AG04450 (cell line): ENCODE results near the gene BSND. TPM values are rescaled to one million over a fixed set of nuclear protein-coding genes. Genes with fewer than 3 reads are reported as not detected.

Experiments used
- CTCF ChIA-PET: fragments of 300-600, 350-600 bp; formaldehyde crosslinking; extraction: SDS; loops from one replicate; lab custom pipeline; 2022; ENCODE audit warnings: antibody characterized with exemption, inconsistent platforms; lab: Charles Lee
- POLR2A ChIA-PET: fragments of 350-600 bp; formaldehyde crosslinking; extraction: SDS; loops from one replicate; lab custom pipeline; 2021; ENCODE audit warnings: antibody characterized with exemption, inconsistent platforms; lab: Yijun Ruan, JAX
- DNase-seq: peaks from one replicate; pipeline ENCODE4 v3.0.0-alpha.2; 2011; ENCODE audit warnings: low read depth, low spot score
- H3K27ac ChIP-seq: one replicate; pipeline ENCODE4 v1.5.1; 2012; ENCODE audit warnings: low read depth, low read length, control low read depth
- H3K27me3 ChIP-seq: one replicate; pipeline ENCODE4 v1.6.0; 2012; ENCODE audit warnings: low read length; ENCODE audit not compliant: control insufficient read depth, insufficient read depth
- H3K4me3 ChIP-seq: 2 replicates; pipeline ENCODE4 v1.5.1; 2011; ENCODE audit warnings: mild to moderate bottlenecking, low read depth, low read length, control low read depth
- H3K9me3 ChIP-seq: 2 replicates; pipeline ENCODE4 v1.5.1; 2012; ENCODE audit warnings: low read length; ENCODE audit not compliant: control insufficient read depth, insufficient read depth
- CTCF ChIP-seq: IDR thresholded peaks from 2 replicates; pipeline ENCODE4 v1.5.1; 2011; ENCODE audit warnings: low read depth, low read length, control low read depth, inconsistent platforms
- polyA plus RNA-seq: library from polyadenylated mRNA; depleted of rRNA; stranded (reverse); fragments of >200 nt; gene quantifications from 2 replicates; pipeline ENCODE4 v1.2.3, GENCODE V29; 2011

BSND gene
- polyA plus RNA-seq, 1 experiment, result not detected

- Histone ChIP-seq H3K27ac (no peak overlapping the region), H3K27me3 (peaks cover 38% of the 10 kb centered on the region), H3K9me3 (no peaks in the 10 kb centered on the region), H3K4me3 (no peak overlapping the region)
- CTCF ChIA-PET, result interaction anchor here (2.3 to 7.1 kb wide), 3 partner anchors 10 to 41 kb away, joined by 12 to 35 read pairs (median 20); no protein-coding TSS in a partner anchor
- POLR2A ChIA-PET, result no interaction called here
- no peak for DNase-seq
- no peak for TF ChIP-seq CTCF
These were observed 12.7 kb upstream of the BSND start for GRCh38 chr1:54986025-54986424.

- POLR2A ChIA-PET, result interaction anchor here (0.6 kb wide), 1 partner anchor 52 kb away, joined by 4 read pairs; no protein-coding TSS in a partner anchor
- no peak for TF ChIP-seq CTCF
- DNase-seq, result no peak
- peaks cover 36% of the 10 kb centered on the region for H3K27me3 ChIP-seq
- H3K9me3 ChIP-seq, result no peaks in the 10 kb centered on the region
- H3K27ac ChIP-seq, result no peak overlapping the region
- H3K4me3 ChIP-seq, result no peak overlapping the region
- CTCF ChIA-PET, result interaction anchor here (1.7 to 7.1 kb wide), 5 partner anchors 10 to 41 kb away, joined by 12 to 35 read pairs (median 15); no protein-coding TSS in a partner anchor
These were observed 12.2 kb upstream of the BSND start for GRCh38 chr1:54986533-54986932.

- no peak for DNase-seq
- Histone ChIP-seq H3K27me3 (peaks cover 32% of the 10 kb centered on the region), H3K4me3 (no peak overlapping the region), H3K9me3 (no peaks in the 10 kb centered on the region), H3K27ac (no peak overlapping the region)
- no peak for TF ChIP-seq CTCF
- POLR2A ChIA-PET, result interaction anchor here (0.7 kb wide), 1 partner anchor 37 kb away, joined by 3 read pairs; no protein-coding TSS in a partner anchor
- CTCF ChIA-PET, result interaction anchor here (1.7 to 7.1 kb wide), 4 partner anchors 9 to 42 kb away, joined by 12 to 35 read pairs (median 14); no protein-coding TSS in a partner anchor
These were observed 11.3 kb upstream of the BSND start for GRCh38 chr1:54987427-54987826.

- Histone ChIP-seq H3K4me3 (no peak overlapping the region), H3K9me3 (no peaks in the 10 kb centered on the region), H3K27ac (no peak overlapping the region), H3K27me3 (peaks cover 29% of the 10 kb centered on the region)
- POLR2A ChIA-PET, result interaction anchor here (0.5 to 0.7 kb wide), 2 partner anchors 10 to 37 kb away, joined by 3 read pairs; no protein-coding TSS in a partner anchor
- CTCF ChIA-PET, result interaction anchor here (1.7 to 7.1 kb wide), 4 partner anchors 8 to 43 kb away, joined by 12 to 35 read pairs (median 14); no protein-coding TSS in a partner anchor
- no peak for TF ChIP-seq CTCF
- peak; percentile 42 for DNase-seq
These were observed 10.6 kb upstream of the BSND start for GRCh38 chr1:54987919-54988705.

- Histone ChIP-seq H3K27ac (no peak overlapping the region), H3K9me3 (no peaks in the 10 kb centered on the region), H3K27me3 (peaks cover 27% of the 10 kb centered on the region), H3K4me3 (no peak overlapping the region)
- TF ChIP-seq CTCF, result no peak
- no peak for DNase-seq
- CTCF ChIA-PET, result interaction anchor here (2.0 to 7.1 kb wide), 4 partner anchors 16 to 44 kb away, joined by 6 to 35 read pairs (median 12); no protein-coding TSS in a partner anchor
- POLR2A ChIA-PET, result no interaction called here
These were observed 9.8 kb upstream of the BSND start for GRCh38 chr1:54988975-54989374.
